NCI-H748 treated with DMSO at 0.1 percent for 48 hours (cell line): Measurements from ENCODE around the gene LTBP1.

Experiments
- DNase-seq: peaks from one replicate; lab custom pipeline; 2025; lab: John Stamatoyannopoulos, UW

Gene LTBP1

GRCh38 chr2:32932825-32933755 is 13.7 kb upstream of the LTBP1 start:
- DNase-seq, result no peak

- no peak for DNase-seq
Measured at GRCh38 chr2:32933756-32934095, 13.0 kb upstream of the LTBP1 start.

DNA sequence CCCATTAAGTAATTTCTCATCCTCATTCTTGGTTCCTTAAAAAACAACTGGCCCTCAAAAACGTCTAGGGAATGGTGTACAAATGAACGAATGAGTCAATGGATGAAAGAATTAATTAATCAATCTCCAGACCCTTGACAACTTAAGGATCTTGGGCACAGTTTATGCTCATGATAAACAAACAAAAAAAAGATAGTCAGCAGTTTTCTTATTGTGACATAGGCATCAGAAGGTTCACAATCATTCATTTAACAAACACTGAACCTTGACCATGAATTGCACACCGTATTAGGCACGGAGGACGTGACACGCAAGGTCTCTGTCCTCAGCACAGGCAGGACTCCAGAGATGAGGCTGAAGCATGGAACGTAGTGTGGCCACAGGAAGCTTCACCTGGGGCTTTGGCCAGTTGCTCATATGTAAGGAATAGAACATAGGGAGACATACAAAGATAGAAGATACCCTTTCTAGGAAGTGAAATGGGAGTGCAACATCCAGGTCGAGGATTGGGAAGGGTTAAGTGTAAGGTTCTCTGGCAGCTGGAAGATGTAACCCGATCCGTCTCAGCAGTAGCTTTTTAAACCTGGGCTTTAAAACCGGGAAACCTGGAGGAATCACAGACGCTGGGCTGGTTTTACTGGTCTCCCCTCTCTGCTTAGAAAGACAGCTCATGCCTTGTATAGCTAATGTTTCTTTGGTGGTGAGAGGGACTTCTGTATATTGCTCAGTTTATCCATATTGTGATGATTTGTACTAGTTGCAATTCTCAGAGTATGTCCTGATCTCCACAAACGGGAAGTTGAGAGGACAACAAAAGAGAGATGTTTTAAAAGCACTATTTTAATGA is 8.9 kb upstream of the LTBP1 start:
- DNase-seq, result no peak

DNA sequence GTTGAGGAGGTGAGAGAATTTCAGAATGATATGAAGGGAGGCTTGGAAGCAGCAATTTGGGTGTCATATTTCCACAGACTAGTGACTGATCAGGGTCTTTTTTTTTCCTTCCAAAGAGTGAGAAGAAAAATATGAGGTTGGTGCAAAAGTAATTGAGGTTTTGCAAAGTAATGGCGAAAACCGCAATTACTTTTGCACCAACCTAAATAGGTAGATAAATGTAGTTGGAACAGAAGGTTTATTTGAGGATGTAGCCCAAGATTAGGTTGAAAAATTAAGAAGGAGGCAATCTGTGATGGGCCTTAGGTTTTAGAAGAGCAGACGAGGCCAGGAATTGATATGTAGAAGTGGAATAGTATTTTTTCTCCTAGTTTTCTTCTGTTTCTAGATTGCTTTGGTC is 7.8 kb upstream of the LTBP1 start:
- DNase-seq, result no peak

GRCh38 chr2:32940316-32940997 is 6.3 kb upstream of the LTBP1 start:
- DNase-seq, result no peak

GRCh38 chr2:32941944-32942690 is 4.6 kb upstream of the LTBP1 start:
- DNase-seq, result no peak

DNA sequence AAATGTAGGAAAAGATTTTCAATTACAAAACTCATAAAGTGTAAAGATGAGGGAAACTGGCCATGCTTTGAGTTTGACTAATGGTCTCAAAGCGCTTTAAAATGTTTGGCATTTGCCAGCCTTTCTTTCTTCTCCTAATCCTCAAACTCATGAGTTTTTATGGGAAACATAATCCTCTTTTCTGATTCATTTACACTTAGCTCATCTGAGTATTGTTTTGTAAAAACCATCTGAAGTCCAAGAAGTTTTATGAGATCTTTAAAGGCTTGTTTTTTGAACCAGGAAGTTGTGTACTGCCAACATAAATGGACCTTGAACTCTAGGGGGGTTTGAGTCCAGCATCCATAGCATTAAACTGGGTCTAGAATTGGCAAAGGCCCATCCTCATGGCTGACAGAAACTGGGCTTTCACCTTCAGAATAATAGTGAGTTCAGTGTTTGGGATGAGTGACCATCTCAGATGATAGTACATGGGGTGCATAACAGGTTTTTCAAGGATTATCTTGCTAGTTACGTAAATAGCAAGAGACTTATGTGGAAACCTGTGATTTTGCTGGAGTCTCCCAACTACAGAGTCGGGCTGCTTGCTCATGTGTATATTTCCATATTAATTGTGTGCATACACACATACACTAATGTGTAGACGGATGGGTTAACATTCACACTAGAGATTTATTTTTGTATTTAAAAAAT is 3.8 kb upstream of the LTBP1 start:
- no peak for DNase-seq

DNA sequence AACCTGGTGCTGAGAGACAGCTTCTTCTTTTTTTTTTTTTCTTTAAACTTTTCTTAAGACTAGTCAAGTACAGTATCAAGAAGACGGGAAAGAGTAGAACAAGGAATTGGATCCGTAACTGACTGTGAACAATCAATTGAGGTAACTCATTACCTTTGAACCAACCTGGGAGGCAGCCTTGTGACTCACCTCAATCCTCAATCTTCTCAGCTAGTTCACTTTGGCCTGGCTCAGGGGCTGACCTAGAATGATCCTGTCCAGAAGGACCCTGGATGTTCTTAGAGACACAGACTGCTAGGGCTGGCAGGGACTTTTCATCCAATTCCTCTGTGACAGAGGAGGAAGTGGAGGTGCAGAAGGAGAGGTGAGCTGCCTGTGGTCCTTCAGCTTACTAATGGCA is 1.5 kb upstream of the LTBP1 start:
- no peak for DNase-seq

DNA sequence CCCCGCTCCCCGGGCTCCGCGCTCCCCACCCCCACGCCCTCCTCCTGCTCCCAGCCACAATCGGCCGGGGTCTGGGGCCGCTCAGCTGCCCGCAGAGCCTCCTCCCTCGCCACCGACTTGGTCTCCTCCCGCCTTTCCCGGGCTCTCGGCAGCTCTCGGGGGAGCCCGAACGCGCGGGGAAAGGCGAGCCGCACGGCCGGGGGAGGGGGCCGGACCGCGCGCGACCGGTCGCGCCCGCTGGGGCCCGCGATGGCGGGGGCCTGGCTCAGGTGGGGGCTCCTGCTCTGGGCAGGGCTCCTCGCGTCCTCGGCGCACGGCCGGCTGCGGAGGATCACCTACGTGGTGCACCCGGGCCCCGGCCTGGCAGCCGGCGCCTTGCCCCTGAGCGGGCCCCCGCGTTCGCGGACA is 327 bp downstream of the LTBP1 start:
- no peak for DNase-seq

DNA sequence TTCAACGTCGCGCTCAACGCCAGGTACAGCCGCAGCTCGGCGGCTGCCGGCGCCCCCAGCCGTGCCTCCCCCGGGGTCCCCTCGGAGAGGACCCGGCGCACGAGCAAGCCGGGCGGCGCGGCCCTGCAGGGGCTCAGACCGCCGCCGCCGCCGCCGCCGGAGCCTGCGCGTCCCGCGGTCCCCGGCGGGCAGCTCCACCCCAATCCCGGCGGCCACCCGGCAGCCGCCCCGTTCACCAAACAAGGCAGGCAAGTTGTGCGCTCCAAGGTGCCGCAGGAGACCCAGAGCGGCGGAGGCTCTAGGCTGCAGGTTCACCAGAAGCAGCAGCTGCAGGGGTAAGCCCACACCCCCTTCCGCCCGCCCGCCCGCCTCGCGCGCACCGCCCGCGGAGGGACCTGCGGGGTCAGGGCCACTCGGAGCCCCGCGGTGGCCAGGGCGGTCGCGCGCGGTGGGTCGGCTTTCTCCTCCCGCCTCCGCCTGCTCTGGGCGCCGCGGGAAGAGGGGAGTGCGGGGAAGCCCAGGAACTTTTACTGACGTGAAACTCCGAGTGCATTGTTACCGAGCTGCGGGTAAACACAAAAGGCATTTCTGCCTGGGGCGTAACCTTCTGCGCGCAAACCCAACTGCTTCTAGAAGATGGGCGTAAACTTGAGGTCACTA is 861 bp downstream of the LTBP1 start:
- DNase-seq, result no peak

GRCh38 chr2:32948266-32948665 is 1.5 kb downstream of the LTBP1 start:
- DNase-seq, result no peak

GRCh38 chr2:32949260-32949659 is 2.5 kb downstream of the LTBP1 start:
- no peak for DNase-seq

DNA sequence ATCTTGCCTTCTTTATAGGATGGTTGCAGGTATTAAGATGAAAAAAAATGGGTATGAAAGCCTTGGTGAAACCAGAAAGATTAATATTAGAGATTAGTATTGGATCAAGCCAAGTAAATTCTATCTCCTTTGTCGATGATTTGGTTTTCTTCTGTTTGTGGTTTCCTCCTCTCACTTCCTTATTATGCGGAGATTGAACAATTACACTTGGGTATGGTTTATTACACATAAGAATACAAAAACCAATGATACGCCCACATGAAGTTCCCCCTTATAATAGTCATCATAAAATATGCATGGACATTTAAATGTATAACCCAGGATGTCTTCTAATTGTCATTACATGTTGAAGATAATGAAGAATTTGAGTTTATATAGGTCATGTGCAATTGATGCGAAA is 4.9 kb downstream of the LTBP1 start:
- no peak for DNase-seq

- no peak for DNase-seq
Measured at GRCh38 chr2:32952761-32953476, 6.2 kb downstream of the LTBP1 start.

GRCh38 chr2:32954206-32954605 is 7.5 kb downstream of the LTBP1 start:
- no peak for DNase-seq

DNA sequence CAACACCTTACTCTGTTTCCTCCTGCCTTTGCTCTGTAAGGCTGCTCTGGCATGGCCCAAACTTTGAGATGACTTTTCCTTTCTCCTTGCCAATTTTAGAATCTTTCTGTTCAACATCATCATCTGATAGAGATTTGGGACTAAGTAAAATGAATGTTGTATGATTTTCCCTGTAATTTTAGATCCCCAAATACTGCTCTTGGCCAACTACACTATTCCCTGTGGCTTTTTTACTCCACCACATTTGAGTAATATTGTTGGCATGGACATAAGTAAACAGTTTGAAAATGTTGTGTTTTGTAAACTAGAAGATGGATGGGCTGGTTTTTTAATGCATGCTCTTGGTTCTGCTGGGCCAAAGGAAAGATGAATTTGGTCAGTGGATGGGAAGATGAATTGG is 12.1 kb downstream of the LTBP1 start:
- DNase-seq, result no peak

DNA sequence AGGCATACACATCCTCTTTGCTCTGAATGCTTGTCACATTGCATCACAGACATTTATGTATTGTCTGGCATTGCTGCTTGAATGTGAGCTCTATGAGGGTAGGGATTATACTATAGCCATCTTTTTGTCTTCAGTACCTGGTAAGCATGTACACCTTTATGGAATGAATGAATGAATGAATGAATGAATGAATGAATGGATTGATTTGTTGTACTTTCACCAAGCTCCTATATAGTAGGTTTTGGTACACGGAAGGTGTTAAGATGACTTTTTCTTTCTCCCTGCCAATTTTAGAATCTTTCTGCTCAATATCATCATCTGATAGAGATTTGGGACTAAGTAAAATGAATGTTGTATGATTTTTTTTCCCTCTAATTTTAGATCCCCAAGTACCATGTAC is 13.5 kb downstream of the LTBP1 start:
- no peak for DNase-seq

DNA sequence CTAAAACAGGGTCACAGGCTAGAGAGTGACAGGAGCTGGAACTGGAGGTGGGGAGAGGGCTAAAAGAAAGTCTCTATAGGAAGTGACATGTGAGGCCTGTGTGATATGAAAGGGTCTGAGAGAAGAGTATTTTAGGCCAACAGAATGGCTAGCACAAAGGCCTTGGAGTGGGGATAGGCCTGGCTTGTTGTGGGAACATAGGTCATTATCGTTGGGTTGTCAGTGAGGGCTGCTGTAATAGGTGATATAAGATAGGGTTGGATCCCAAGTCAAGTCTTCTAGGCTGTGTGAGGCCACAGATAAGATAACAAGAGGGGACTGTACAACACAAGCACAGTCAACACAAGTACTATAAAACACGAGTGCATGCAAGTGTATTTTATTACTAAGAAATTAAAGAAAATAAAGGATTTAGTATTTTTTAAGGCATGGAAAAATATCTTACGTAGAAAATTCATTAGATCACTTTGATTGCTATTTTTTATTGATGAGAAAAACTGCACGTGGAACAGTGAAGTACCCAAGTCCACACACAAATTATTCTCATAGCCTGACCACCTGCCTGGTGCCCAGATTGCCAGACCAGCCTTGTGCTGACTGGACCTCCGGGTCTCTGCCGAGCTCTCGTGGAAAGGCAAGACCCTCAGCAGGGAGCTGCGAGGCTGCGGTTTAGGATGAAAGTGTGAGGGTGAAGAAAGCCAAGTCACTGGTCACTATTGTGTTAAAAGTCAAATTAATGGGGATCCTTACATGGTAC is 14.1 kb downstream of the LTBP1 start:
- DNase-seq, result no peak

GRCh38 chr2:32962690-32963089 is 15.9 kb downstream of the LTBP1 start:
- no peak for DNase-seq
